ENCODE data around the gene C1QTNF4. TPM values are rescaled to one million over a fixed set of nuclear protein-coding genes. Genes with fewer than 3 reads are reported as not detected.

The C1QTNF4 gene
- polyA plus RNA-seq, 1 experiment, result 0.05 TPM

- CTCF ChIA-PET, result no interaction called here
- H3K4me3 ChIP-seq (ENCODE audit: low read depth, low read length), result no peak overlapping the region
- POLR2A ChIA-PET, result no interaction called here
- peaks cover 13% of the 10 kb centered on the region for H3K27me3 ChIP-seq (ENCODE audit: control insufficient read depth, insufficient read depth, low read length)
- peaks cover 9% of the 10 kb centered on the region for H3K36me3 ChIP-seq (ENCODE audit: control insufficient read depth, insufficient read depth, low read length)
- no peak for DNase-seq (ENCODE audit: low read depth)
- TF ChIP-seq CTCF (IDR thresholded peaks at IDR 0.05; ENCODE audit: insufficient read depth, low read depth, low read length), result no peak
Measured at GRCh38 chr11:47587039-47587716, 7.0 kb downstream of the C1QTNF4 start.

GRCh38 chr11:47586098-47586855 is 7.9 kb downstream of the C1QTNF4 start, which contains the start of gene FAM180B:
FAM180B (plus strand) TSS chr11:47586678; CDS start chr11:47586769, 91 bp downstream.
- POLR2A ChIA-PET, result no interaction called here
- TF ChIP-seq CTCF (IDR thresholded peaks at IDR 0.05; ENCODE audit: insufficient read depth, low read depth, low read length), result no peak
- peaks cover 13% of the 10 kb centered on the region for H3K36me3 ChIP-seq (ENCODE audit: control insufficient read depth, insufficient read depth, low read length)
- H3K27me3 ChIP-seq (ENCODE audit: control insufficient read depth, insufficient read depth, low read length), result peaks cover 7% of the 10 kb centered on the region
- H3K4me3 ChIP-seq (ENCODE audit: low read depth, low read length), result no peak within 1 kb of the TSS
- DNase-seq (ENCODE audit: low read depth), result no peak
- CTCF ChIA-PET, result no interaction called here

GRCh38 chr11:47583844-47584243 is 10.4 kb downstream of the C1QTNF4 start:
- no peak for DNase-seq (ENCODE audit: low read depth)
- ChIA-PET POLR2A (no interaction called here), CTCF (interaction anchor here (1.2 kb wide), 1 partner anchor 12 kb away, joined by 5 read pairs; no protein-coding TSS in a partner anchor)
- H3K27me3 ChIP-seq (ENCODE audit: control insufficient read depth, insufficient read depth, low read length), result no peaks in the 10 kb centered on the region
- peaks cover 16% of the 10 kb centered on the region for H3K36me3 ChIP-seq (ENCODE audit: control insufficient read depth, insufficient read depth, low read length)
- TF ChIP-seq CTCF (IDR thresholded peaks at IDR 0.05; ENCODE audit: insufficient read depth, low read depth, low read length), result no peak
- H3K4me3 ChIP-seq (ENCODE audit: low read depth, low read length), result no peak overlapping the region

DNA sequence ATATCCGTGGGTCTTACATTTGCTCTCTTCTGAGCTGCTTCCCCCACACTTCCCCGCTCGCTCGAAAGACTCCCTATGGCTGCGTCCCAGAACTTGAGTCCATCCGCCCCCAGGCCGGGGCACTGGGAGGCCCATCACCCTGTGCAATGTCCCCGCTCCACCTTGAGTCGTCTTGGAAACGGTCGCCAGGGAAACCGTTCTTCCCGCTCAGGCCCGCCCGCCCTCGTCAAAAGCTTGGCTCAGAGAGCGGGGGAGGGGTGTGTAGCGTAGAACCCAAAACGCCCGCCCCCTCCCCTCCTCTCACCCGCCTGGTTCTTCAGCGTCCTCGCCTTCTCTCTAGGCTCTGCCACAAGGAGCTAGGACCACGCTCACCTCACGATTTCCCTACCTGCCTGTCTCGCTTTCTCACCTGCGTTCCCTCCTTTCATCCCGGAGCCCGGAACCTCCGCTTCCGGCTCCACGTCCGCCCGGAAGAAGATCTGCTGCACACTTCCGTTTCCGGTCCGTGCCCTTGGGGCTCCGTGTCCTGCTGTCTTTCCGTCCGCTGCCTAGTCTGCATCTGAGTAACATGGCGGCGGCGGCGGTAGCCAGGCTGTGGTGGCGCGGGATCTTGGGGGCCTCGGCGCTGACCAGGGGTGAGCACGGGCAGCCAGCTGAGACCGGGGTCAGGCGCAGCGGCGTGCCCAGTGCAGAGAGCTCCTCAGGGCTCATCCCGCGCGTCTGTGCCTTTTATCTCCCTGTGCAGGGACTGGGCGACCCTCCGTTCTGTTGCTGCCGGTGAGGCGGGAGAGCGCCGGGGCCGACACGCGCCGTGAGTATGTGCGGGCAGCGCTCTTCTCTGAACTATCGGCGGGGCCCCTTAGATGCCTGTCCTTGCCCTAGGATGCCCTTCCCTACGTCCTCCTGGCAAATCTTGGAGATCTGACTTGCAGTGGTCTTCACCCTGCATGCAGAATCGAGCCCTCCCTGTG is 15.4 kb downstream of the C1QTNF4 start, which contains the start of the genes KBTBD4 and NDUFS3:
Gene KBTBD4 (minus strand): TSS at position 447 of the 971 bp plus-strand sequence. CDS start 19 bp downstream, at position 428.
Gene NDUFS3 (plus strand): TSS at position 551 of the 971 bp plus-strand sequence. CDS start 18 bp downstream, at position 569.
- no peak for DNase-seq (ENCODE audit: low read depth)
- no peak for TF ChIP-seq CTCF (IDR thresholded peaks at IDR 0.05; ENCODE audit: insufficient read depth, low read depth, low read length)
- ChIA-PET CTCF (interaction anchor here (0.7 to 1.7 kb wide), 4 partner anchors 27 to 208 kb away, joined by 3 read pairs; no protein-coding TSS in a partner anchor), POLR2A (no interaction called here)
- H3K36me3 ChIP-seq (ENCODE audit: control insufficient read depth, insufficient read depth, low read length), result peaks cover 18% of the 10 kb centered on the region
- H3K4me3 ChIP-seq (ENCODE audit: low read depth, low read length), result peak within 1 kb of the TSS; percentile 85
- no peaks in the 10 kb centered on the region for H3K27me3 ChIP-seq (ENCODE audit: control insufficient read depth, insufficient read depth, low read length)

Data from BJ (cell line).